GM10266 (cell line): ENCODE measurements around the gene PPARG.

ENCODE experiments used
- DNase-seq: peaks from one replicate; pipeline ENCODE4 v3.0.0; 2012; ENCODE audit errors: extremely low spot score
- CTCF ChIP-seq: IDR thresholded peaks from 2 replicates; pipeline ENCODE4 v1.5.1; 2012; ENCODE audit warnings: mild to moderate bottlenecking, low read depth; ENCODE audit not compliant: control insufficient read depth, insufficient read depth; ENCODE audit errors: missing control alignments

Gene PPARG

GRCh38 chr3:12420393-12420792 lies 131.5 kb downstream of the PPARG start:
- no peak for DNase-seq
- no peak for TF ChIP-seq CTCF

GRCh38 chr3:12421132-12421531 lies 132.3 kb downstream of the PPARG start:
- DNase-seq: no peak
- TF ChIP-seq CTCF: no peak

- no peak for TF ChIP-seq CTCF
- DNase-seq: no peak
These were observed 134.3 kb downstream of the PPARG start for GRCh38 chr3:12423131-12423530.

- TF ChIP-seq CTCF: no peak
- DNase-seq: no peak
These were observed 135.2 kb downstream of the PPARG start for GRCh38 chr3:12423918-12424630.

- DNase-seq: no peak
- no peak for TF ChIP-seq CTCF
These were observed 135.9 kb downstream of the PPARG start for GRCh38 chr3:12424635-12425319.

- TF ChIP-seq CTCF: no peak
- no peak for DNase-seq
These were observed 137.1 kb downstream of the PPARG start for GRCh38 chr3:12425850-12426579.
